Measurements from ENCODE around the gene G3BP1.

- TF ChIP-seq, protein P1, sequence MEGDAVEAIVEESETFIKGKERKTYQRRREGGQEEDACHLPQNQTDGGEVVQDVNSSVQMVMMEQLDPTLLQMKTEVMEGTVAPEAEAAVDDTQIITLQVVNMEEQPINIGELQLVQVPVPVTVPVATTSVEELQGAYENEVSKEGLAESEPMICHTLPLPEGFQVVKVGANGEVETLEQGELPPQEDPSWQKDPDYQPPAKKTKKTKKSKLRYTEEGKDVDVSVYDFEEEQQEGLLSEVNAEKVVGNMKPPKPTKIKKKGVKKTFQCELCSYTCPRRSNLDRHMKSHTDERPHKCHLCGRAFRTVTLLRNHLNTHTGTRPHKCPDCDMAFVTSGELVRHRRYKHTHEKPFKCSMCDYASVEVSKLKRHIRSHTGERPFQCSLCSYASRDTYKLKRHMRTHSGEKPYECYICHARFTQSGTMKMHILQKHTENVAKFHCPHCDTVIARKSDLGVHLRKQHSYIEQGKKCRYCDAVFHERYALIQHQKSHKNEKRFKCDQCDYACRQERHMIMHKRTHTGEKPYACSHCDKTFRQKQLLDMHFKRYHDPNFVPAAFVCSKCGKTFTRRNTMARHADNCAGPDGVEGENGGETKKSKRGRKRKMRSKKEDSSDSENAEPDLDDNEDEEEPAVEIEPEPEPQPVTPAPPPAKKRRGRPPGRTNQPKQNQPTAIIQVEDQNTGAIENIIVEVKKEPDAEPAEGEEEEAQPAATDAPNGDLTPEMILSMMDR (conservative IDR thresholded peaks at IDR 0.05 in 1 of 2, IDR thresholded peaks at IDR 0.05 in 1 of 2; ENCODE audit: low read depth in 1 of 2, low read length in 2 of 2) = peak; percentile 51 to 61
- TF ChIP-seq EZH2 (IDR thresholded peaks at IDR 0.05; ENCODE audit: low read length, missing control alignments) = no peak
Observed at GRCh38 chr5:151771259-151772028, at the start of gene G3BP1.
